HL-60 (cell line): Measurements from ENCODE around the gene FARSB.

Experiments used
- CTCF ChIP-seq: IDR thresholded peaks from one replicate; pipeline ENCODE4 v1.5.1; 2011; ENCODE audit warnings: low read length, control low read depth, inconsistent platforms; ENCODE audit not compliant: insufficient read depth
- GABPA ChIP-seq: IDR thresholded peaks from 2 replicates; pipeline ENCODE4 v1.6.1; 2012; ENCODE audit warnings: low read depth
- POLR2AphosphoS5 ChIP-seq: IDR thresholded peaks from 2 replicates; pipeline ENCODE4 v1.6.1; 2012; ENCODE audit warnings: low read depth
- REST ChIP-seq: IDR thresholded peaks from 2 replicates; pipeline ENCODE4 v1.6.1; 2012; ENCODE audit warnings: low read depth; ENCODE audit not compliant: insufficient replicate concordance

- TF ChIP-seq POLR2AphosphoS5 (no peak), CTCF (no peak), GABPA (no peak), REST (no peak)
These were observed 47.8 kb downstream of the FARSB start for GRCh38 chr2:222608081-222608480.
